ENCODE results near the gene HBG1. TPM values are rescaled to one million over a fixed set of nuclear protein-coding genes. Genes with fewer than 3 reads are reported as not detected.

HBG1 gene
- total RNA-seq, 1 donor from 2014 or later: not detected

GRCh38 chr11:5247472-5248192 lies 2.0 kb downstream of the HBG1 start:
- Mint-ChIP-seq H3K27ac (ENCODE audit: unreplicated experiment) (no peak overlapping the region), H3K4me3 (no peak overlapping the region), H3K27me3 (ENCODE audit: low read depth) (peaks cover 5% of the 10 kb centered on the region), H3K36me3 (ENCODE audit: low read depth) (no peaks in the 10 kb centered on the region), H3K9me3 (no peaks in the 10 kb centered on the region), H3K4me1 (no peaks in the 10 kb centered on the region)
- TF ChIP-seq, protein P1, sequence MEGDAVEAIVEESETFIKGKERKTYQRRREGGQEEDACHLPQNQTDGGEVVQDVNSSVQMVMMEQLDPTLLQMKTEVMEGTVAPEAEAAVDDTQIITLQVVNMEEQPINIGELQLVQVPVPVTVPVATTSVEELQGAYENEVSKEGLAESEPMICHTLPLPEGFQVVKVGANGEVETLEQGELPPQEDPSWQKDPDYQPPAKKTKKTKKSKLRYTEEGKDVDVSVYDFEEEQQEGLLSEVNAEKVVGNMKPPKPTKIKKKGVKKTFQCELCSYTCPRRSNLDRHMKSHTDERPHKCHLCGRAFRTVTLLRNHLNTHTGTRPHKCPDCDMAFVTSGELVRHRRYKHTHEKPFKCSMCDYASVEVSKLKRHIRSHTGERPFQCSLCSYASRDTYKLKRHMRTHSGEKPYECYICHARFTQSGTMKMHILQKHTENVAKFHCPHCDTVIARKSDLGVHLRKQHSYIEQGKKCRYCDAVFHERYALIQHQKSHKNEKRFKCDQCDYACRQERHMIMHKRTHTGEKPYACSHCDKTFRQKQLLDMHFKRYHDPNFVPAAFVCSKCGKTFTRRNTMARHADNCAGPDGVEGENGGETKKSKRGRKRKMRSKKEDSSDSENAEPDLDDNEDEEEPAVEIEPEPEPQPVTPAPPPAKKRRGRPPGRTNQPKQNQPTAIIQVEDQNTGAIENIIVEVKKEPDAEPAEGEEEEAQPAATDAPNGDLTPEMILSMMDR (conservative IDR thresholded peaks at IDR 0.05): no peak
- no peak for DNase-seq (ENCODE audit: low read depth, low spot score)

GRCh38 chr11:5246772-5247471 lies 2.7 kb downstream of the HBG1 start:
- H3K27me3 Mint-ChIP-seq (ENCODE audit: low read depth): peaks cover 5% of the 10 kb centered on the region
- H3K4me1 Mint-ChIP-seq: no peaks in the 10 kb centered on the region
- TF ChIP-seq, protein P1 (conservative IDR thresholded peaks at IDR 0.05): no peak
- no peak overlapping the region for H3K27ac Mint-ChIP-seq (ENCODE audit: unreplicated experiment)
- no peak for DNase-seq (ENCODE audit: low read depth, low spot score)
- no peak overlapping the region for H3K4me3 Mint-ChIP-seq
- no peaks in the 10 kb centered on the region for H3K9me3 Mint-ChIP-seq
- H3K36me3 Mint-ChIP-seq (ENCODE audit: low read depth): no peaks in the 10 kb centered on the region

- DNase-seq (ENCODE audit: low read depth, low spot score): no peak
- no peaks in the 10 kb centered on the region for H3K4me1 Mint-ChIP-seq
- H3K36me3 Mint-ChIP-seq (ENCODE audit: low read depth): no peaks in the 10 kb centered on the region
- peaks cover 8% of the 10 kb centered on the region for H3K27me3 Mint-ChIP-seq (ENCODE audit: low read depth)
- no peak overlapping the region for H3K4me3 Mint-ChIP-seq
- TF ChIP-seq, protein P1 (conservative IDR thresholded peaks at IDR 0.05): no peak
- no peak overlapping the region for H3K27ac Mint-ChIP-seq (ENCODE audit: unreplicated experiment)
- no peaks in the 10 kb centered on the region for H3K9me3 Mint-ChIP-seq
Observed at GRCh38 chr11:5245155-5245554, 4.5 kb downstream of the HBG1 start.

GRCh38 chr11:5243816-5244180 lies 5.9 kb downstream of the HBG1 start:
- Mint-ChIP-seq H3K4me3 (no peak overlapping the region), H3K27ac (ENCODE audit: unreplicated experiment) (no peak overlapping the region), H3K9me3 (no peaks in the 10 kb centered on the region), H3K4me1 (no peaks in the 10 kb centered on the region), H3K36me3 (ENCODE audit: low read depth) (no peaks in the 10 kb centered on the region), H3K27me3 (ENCODE audit: low read depth) (peaks cover 10% of the 10 kb centered on the region)
- TF ChIP-seq, protein P1 (conservative IDR thresholded peaks at IDR 0.05): no peak
- DNase-seq (ENCODE audit: low read depth, low spot score): no peak

DNA sequence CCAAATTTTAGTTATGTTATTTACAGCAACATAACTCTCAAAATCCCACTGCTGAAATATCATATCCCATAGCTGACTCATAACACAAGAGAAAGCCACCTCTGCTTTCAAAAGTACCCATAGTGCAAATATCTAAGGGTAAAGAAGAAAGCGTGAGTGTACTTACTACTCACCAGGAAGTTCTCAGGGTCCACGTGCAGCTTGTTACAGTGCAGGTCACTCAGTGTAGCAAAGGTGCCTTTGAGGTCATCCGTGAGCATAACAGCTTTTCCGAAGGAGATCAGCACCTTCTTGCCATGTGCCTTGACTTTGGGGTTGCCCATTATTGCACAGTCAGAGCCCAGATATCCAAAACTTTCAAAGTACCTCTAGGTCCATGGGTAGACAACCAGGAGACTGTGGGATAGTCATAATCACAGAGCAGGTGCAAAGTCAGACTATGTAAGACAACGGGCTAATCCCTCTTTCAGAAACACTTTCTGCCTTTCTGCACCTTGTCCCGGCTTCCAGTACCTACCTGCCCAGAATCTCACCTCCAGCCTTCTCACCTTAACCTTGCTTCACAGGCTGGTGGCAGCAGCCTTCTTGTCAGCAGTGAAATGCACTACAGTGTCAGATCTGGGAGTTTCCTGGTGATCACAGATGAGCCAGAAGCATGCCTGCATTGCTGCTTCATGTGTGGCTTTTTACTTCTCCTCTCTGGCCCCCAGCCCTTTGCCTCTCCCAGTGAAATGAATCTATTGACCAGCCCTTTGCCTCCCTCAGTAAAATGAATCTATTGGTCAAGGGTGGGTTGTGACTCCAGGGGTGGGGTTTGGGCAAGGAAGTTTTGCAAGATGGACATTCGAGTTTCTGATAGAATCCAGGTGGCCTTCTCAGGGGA lies 6.5 kb downstream of the HBG1 start:
- Mint-ChIP-seq H3K4me3 (no peak overlapping the region), H3K27me3 (ENCODE audit: low read depth) (peaks cover 14% of the 10 kb centered on the region), H3K27ac (ENCODE audit: unreplicated experiment) (no peak overlapping the region), H3K9me3 (no peaks in the 10 kb centered on the region), H3K36me3 (ENCODE audit: low read depth) (no peaks in the 10 kb centered on the region), H3K4me1 (no peaks in the 10 kb centered on the region)
- DNase-seq (ENCODE audit: low read depth, low spot score): no peak
- TF ChIP-seq, protein P1 (conservative IDR thresholded peaks at IDR 0.05): no peak

Data from neural crest cell (in vitro differentiated cells).